Activated T-helper 1 cell treated with anti-CD3 and anti-CD28 coated beads, Interleukin-12 subunit alpha, Interleukin-12 subunit beta, Interleukin-2, Interleukin-4 antibody, amounts not matched to agents 30 ng/mL and 10 ng/mL and 1 ng/mL, durations not matched to agents 14 hours and 24 hours and 36 hours (primary cell): ENCODE measurements around the gene USP34. TPM values are rescaled to one million over a fixed set of nuclear protein-coding genes. Genes with fewer than 3 reads are reported as not detected.
"Not testable (repeated sequence)": the region's sequence is repeated elsewhere in the genome, so short reads cannot be mapped to it uniquely, and the experiment has no call there.

ENCODE experiments used
- DNase-seq: peaks from one replicate; pipeline ENCODE4 v3.0.0; 2021; ENCODE audit warnings: low spot score
- H3K27ac Mint-ChIP-seq: one replicate; pipeline ENCODE4 v1.8.0; 2021; ENCODE audit warnings: mild to moderate bottlenecking, mixed read lengths
- H3K27me3 Mint-ChIP-seq: one replicate; pipeline ENCODE4 v1.8.0; 2022; ENCODE audit warnings: mild to moderate bottlenecking, moderate library complexity, mixed read lengths; ENCODE audit not compliant: insufficient read depth
- H3K36me3 Mint-ChIP-seq: one replicate; pipeline ENCODE4 v1.8.0; 2021; ENCODE audit warnings: low read depth, mixed read lengths
- H3K4me1 Mint-ChIP-seq: one replicate; pipeline ENCODE4 v1.8.0; 2021; ENCODE audit warnings: low read depth, mixed read lengths
- H3K4me3 Mint-ChIP-seq: one replicate; pipeline ENCODE4 v1.8.0; 2021; ENCODE audit warnings: mild to moderate bottlenecking, moderate library complexity, mixed read lengths
- H3K9me3 Mint-ChIP-seq: one replicate; pipeline ENCODE4 v1.8.0; 2021; ENCODE audit warnings: mixed read lengths
- intact Hi-C: fragments of 100-400 bp; cut with micrococcal nuclease; formaldehyde crosslinking; loops from one replicate; pipeline ENCODE4 v1.15.1; 2024
- total RNA-seq: library from RNA; stranded (reverse); gene quantifications from 2 replicates; pipeline ENCODE4 v1.2.3, GENCODE V29; 2022

USP34 gene
- total RNA-seq, 1 donor from 2014 or later, result 91.3 TPM

GRCh38 chr2:61414674-61415073 lies 56.2 kb downstream of the USP34 start:
- Mint-ChIP-seq H3K4me1 (peaks cover 48% of the 10 kb centered on the region), H3K27me3 (no peaks in the 10 kb centered on the region), H3K9me3 (no peaks in the 10 kb centered on the region), H3K4me3 (no peak overlapping the region), H3K36me3 (peaks cover 8% of the 10 kb centered on the region), H3K27ac (no peak overlapping the region)
- intact Hi-C loops, result no loop called here
- no peak for DNase-seq

DNA sequence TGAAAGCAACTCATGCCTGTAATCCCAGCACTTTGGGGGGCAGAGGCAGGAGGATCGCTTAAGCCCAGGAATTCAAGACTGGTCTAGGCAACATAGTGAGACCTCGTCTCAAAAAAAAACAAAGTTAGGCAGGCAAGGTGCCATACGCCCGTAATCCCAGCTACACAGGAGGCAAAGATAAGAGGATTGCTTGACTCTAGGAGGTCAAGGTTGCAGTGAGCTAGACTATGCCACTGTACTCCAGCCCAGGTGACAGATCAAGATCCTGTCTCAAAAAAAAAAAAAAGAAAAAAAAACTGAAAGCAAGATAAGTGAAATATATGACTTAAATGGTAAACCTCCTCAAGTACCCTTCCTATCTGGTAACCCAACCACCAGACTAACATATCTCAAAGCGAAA lies 59.8 kb downstream of the USP34 start:
- no peak overlapping the region for H3K4me3 Mint-ChIP-seq
- H3K27ac Mint-ChIP-seq, result no peak overlapping the region

DNA sequence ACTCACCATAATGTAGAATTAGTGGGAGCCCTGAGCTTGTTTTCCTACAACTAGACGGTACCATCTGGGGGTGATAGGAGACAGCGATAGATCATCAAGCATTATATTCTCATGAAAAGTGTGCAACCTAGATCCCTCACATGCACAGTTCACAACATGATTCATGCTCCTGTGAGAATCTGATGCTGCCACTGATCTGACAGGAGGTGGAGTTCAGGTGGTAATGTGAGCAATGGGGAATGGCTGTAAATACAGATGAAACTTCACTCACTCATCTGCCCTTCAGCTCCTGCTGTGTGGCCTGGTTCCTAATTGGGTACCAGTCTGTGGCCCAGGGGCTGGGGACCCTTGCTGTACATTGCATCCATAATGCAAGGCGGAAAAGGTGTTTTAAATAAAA lies 60.7 kb downstream of the USP34 start:
- Mint-ChIP-seq H3K36me3 (peaks cover 15% of the 10 kb centered on the region), H3K4me3 (no peak overlapping the region), H3K27me3 (no peaks in the 10 kb centered on the region), H3K27ac (no peak overlapping the region), H3K9me3 (no peaks in the 10 kb centered on the region), H3K4me1 (peaks cover 32% of the 10 kb centered on the region)
- DNase-seq, result no peak
- intact Hi-C loops, result no loop called here

More for the DNA sequence above, 59.8 kb downstream of the USP34 start:
- intact Hi-C loops, result no loop called here
- Mint-ChIP-seq H3K36me3 (peaks cover 9% of the 10 kb centered on the region), H3K4me1 (peaks cover 36% of the 10 kb centered on the region), H3K27me3 (no peaks in the 10 kb centered on the region), H3K9me3 (no peaks in the 10 kb centered on the region)
- no peak for DNase-seq

DNA sequence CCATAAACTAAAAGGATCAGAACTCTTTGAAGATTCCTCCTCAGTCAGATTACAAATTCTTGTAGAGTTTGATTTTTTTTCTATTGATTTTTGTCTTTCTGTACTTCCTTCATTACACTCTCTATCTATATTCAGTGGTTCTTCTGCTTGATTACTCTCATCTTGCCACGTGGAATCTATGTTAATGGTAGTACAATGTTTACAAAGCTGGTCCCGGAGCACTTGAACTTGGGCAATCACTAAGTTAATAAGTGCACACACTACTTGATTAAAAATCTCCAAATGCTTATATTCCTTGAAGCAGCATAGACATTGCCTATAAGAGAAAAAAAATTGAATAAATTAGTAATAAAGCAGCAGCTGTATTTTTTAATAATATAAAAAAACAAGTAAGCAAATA lies 65.1 kb downstream of the USP34 start:
- peaks cover 18% of the 10 kb centered on the region for H3K36me3 Mint-ChIP-seq
- H3K4me1 Mint-ChIP-seq, result peaks cover 8% of the 10 kb centered on the region
- no peak for DNase-seq
- no peaks in the 10 kb centered on the region for H3K9me3 Mint-ChIP-seq
- no peak overlapping the region for H3K27ac Mint-ChIP-seq
- no peaks in the 10 kb centered on the region for H3K27me3 Mint-ChIP-seq
- no peak overlapping the region for H3K4me3 Mint-ChIP-seq
- intact Hi-C loops, result no loop called here

DNA sequence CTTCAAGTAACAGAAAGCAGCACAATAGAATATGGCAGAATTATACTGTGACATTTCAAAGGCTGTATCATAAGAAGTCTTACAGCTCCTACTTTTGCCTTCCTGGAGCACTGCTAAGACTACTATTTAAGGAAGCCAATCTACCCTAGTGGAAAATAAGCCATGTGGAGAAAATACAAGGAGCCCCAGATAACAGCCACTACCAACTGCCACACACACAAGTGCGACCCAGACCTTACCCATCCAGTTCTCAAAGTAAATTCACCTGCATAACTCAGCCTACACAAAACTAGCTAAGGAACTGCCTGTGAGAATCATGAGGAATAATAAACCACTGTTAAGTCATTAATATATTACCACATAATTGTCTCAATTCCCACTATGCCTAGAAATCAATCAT lies 66.4 kb downstream of the USP34 start:
- Mint-ChIP-seq H3K4me1 (no peaks in the 10 kb centered on the region), H3K27ac (no peak overlapping the region), H3K27me3 (no peaks in the 10 kb centered on the region), H3K9me3 (no peaks in the 10 kb centered on the region), H3K36me3 (peaks cover 18% of the 10 kb centered on the region), H3K4me3 (no peak overlapping the region)
- DNase-seq, result no peak
- intact Hi-C loops, result no loop called here

GRCh38 chr2:61398413-61398812 lies 72.5 kb downstream of the USP34 start:
- DNase-seq, result no peak
- intact Hi-C loops, result no loop called here
- H3K27me3 Mint-ChIP-seq, result no peaks in the 10 kb centered on the region
- H3K4me1 Mint-ChIP-seq, result no peaks in the 10 kb centered on the region
- peaks cover 4% of the 10 kb centered on the region for H3K36me3 Mint-ChIP-seq
- H3K27ac Mint-ChIP-seq, result no peak overlapping the region
- no peak overlapping the region for H3K4me3 Mint-ChIP-seq
- no peaks in the 10 kb centered on the region for H3K9me3 Mint-ChIP-seq

DNA sequence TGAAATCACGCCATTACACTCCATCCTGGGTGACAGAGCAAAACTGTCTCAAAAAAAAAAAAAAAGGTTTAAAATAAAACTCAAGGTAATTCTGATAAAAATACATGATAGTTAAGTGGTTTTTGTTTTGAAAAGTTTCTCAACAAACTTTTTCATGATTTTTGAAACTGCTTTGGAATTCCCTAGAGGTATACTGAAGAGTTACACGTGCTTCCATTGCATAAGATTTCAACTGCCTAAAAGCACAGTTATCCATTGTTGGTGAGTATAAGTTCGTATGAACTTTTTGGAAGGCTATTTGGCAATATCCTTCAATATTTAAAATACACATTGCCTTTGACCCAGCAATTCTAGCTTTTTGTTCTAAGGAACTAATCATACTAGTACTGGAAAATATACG lies 74.9 kb downstream of the USP34 start:
- intact Hi-C loops, result no loop called here
- Mint-ChIP-seq H3K4me1 (no peaks in the 10 kb centered on the region), H3K27me3 (no peaks in the 10 kb centered on the region), H3K4me3 (no peak overlapping the region), H3K36me3 (peaks cover 8% of the 10 kb centered on the region), H3K9me3 (no peaks in the 10 kb centered on the region), H3K27ac (no peak overlapping the region)
- DNase-seq, result no peak

GRCh38 chr2:61387588-61387987 lies 83.3 kb downstream of the USP34 start:
- H3K4me1 Mint-ChIP-seq, H3K27me3 Mint-ChIP-seq, DNase-seq, H3K9me3 Mint-ChIP-seq, intact Hi-C loops, H3K4me3 Mint-ChIP-seq, H3K27ac Mint-ChIP-seq: not testable (repeated sequence)
- peaks cover 13% of the 10 kb centered on the region for H3K36me3 Mint-ChIP-seq

DNA sequence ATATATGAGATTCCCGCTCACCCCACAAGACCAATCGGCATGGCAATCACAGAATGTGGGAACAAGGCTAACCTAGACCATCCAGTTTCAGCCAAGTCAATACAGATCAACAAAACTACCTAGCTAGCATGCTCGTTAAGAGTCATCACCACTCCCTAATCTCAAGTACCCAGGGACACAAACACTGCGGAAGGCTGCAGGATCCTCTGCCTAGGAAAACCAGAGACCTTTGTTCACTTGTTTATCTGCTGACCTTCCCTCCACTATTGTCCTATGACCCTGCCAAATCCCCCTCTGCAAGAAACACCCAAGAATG lies 90.0 kb downstream of the USP34 start:
- H3K27me3 Mint-ChIP-seq, intact Hi-C loops, H3K9me3 Mint-ChIP-seq, H3K4me1 Mint-ChIP-seq, H3K27ac Mint-ChIP-seq, DNase-seq, H3K4me3 Mint-ChIP-seq: not testable (repeated sequence)
- peaks cover 46% of the 10 kb centered on the region for H3K36me3 Mint-ChIP-seq

GRCh38 chr2:61380056-61380881 lies 90.6 kb downstream of the USP34 start:
- no peaks in the 10 kb centered on the region for H3K27me3 Mint-ChIP-seq
- DNase-seq, result no peak
- peaks cover 5% of the 10 kb centered on the region for H3K4me1 Mint-ChIP-seq
- peaks cover 46% of the 10 kb centered on the region for H3K36me3 Mint-ChIP-seq
- no peaks in the 10 kb centered on the region for H3K9me3 Mint-ChIP-seq
- no peak overlapping the region for H3K4me3 Mint-ChIP-seq
- intact Hi-C loops, result no loop called here
- H3K27ac Mint-ChIP-seq, result no peak overlapping the region

- intact Hi-C loops, result no loop called here
- no peak overlapping the region for H3K4me3 Mint-ChIP-seq
- DNase-seq, result no peak
- no peak overlapping the region for H3K27ac Mint-ChIP-seq
- no peaks in the 10 kb centered on the region for H3K9me3 Mint-ChIP-seq
- H3K27me3 Mint-ChIP-seq, result no peaks in the 10 kb centered on the region
- peaks cover 45% of the 10 kb centered on the region for H3K36me3 Mint-ChIP-seq
- H3K4me1 Mint-ChIP-seq, result peaks cover 5% of the 10 kb centered on the region
These were observed 91.4 kb downstream of the USP34 start for GRCh38 chr2:61379521-61379920.

DNA sequence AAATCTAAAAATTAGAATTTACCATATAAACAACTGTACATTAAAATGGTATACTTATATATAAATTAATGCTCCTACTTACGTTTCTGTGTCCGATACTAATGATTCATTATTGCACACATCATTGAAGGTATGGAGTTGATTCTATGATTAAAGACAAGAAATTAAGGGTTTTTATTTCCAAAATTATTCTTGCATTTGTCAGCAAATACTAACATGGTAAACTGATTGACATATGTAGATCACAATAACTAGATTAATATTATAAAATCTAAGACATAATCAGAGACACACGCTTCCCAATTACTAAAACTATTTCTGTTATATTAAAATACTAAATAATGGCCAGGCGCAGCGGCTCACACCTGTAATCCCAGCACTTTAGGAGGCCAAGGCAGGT lies 92.6 kb downstream of the USP34 start:
- intact Hi-C loops, result no loop called here
- Mint-ChIP-seq H3K27me3 (no peaks in the 10 kb centered on the region), H3K4me3 (no peak overlapping the region), H3K9me3 (no peaks in the 10 kb centered on the region), H3K27ac (no peak overlapping the region), H3K36me3 (peaks cover 52% of the 10 kb centered on the region), H3K4me1 (peaks cover 5% of the 10 kb centered on the region)
- no peak for DNase-seq

DNA sequence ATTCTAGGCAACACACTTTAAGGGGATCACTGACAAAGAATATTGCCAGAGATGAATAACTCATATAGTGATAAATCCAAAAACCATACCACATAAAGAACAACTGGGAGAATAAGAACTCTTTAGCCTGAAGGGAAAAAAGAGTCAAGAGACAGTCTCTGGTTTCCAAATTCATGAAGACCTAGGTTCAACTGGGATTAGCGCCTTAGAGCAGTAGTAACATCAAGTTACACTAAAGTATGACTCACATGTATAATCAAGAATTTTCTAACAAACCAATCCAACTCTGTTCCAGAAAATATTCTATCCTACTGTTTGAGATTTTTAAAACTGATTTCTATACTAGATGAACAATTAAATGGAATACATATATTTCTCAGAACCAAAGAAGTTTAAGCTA lies 93.8 kb downstream of the USP34 start:
- Mint-ChIP-seq H3K9me3 (no peaks in the 10 kb centered on the region), H3K27ac (no peak overlapping the region), H3K36me3 (peaks cover 50% of the 10 kb centered on the region), H3K27me3 (no peaks in the 10 kb centered on the region), H3K4me1 (peaks cover 5% of the 10 kb centered on the region), H3K4me3 (no peak overlapping the region)
- no peak for DNase-seq
- intact Hi-C loops, result no loop called here

- intact Hi-C loops, result no loop called here
- H3K4me3 Mint-ChIP-seq, result no peak overlapping the region
- DNase-seq, result no peak
- no peaks in the 10 kb centered on the region for H3K9me3 Mint-ChIP-seq
- H3K4me1 Mint-ChIP-seq, result peaks cover 5% of the 10 kb centered on the region
- no peak overlapping the region for H3K27ac Mint-ChIP-seq
- peaks cover 41% of the 10 kb centered on the region for H3K36me3 Mint-ChIP-seq
- H3K27me3 Mint-ChIP-seq, result no peaks in the 10 kb centered on the region
These were observed 94.7 kb downstream of the USP34 start for GRCh38 chr2:61376211-61376610.
